C4-2B (cell line): ENCODE measurements around the gene AP1G2.

Source experiments
- ZFX ChIP-seq: fragments of 450-650 bp; IDR thresholded peaks from 2 replicates; pipeline ENCODE4 v1.6.1; 2017
- TF ChIP-seq, protein P1 (sequence below): fragments of 450-650 bp; conservative IDR thresholded peaks from 2 replicates; pipeline ENCODE4 v1.5.1; 2017; ENCODE audit warnings: mild to moderate bottlenecking

DNA sequence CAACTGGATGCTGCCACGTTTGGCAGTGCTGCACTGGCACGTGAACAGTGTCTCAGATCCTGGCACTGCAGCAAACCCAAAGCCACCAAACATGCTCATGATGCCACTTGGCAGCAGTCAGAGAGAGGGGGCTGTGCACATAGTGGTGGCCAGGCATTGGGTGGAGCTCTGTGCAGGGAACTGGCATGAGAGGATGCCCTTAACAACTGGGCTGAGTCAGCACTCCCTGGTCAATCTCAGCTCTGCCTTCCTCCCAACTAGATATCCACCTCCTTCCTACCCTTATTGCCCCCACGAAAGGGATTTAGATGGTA is 53.0 kb downstream of the AP1G2 start:
- TF ChIP-seq, protein P1, sequence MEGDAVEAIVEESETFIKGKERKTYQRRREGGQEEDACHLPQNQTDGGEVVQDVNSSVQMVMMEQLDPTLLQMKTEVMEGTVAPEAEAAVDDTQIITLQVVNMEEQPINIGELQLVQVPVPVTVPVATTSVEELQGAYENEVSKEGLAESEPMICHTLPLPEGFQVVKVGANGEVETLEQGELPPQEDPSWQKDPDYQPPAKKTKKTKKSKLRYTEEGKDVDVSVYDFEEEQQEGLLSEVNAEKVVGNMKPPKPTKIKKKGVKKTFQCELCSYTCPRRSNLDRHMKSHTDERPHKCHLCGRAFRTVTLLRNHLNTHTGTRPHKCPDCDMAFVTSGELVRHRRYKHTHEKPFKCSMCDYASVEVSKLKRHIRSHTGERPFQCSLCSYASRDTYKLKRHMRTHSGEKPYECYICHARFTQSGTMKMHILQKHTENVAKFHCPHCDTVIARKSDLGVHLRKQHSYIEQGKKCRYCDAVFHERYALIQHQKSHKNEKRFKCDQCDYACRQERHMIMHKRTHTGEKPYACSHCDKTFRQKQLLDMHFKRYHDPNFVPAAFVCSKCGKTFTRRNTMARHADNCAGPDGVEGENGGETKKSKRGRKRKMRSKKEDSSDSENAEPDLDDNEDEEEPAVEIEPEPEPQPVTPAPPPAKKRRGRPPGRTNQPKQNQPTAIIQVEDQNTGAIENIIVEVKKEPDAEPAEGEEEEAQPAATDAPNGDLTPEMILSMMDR: no peak
- no peak for TF ChIP-seq ZFX
